ENCODE measurements around the gene GYG2. TPM values are rescaled to one million over a fixed set of nuclear protein-coding genes. Genes with fewer than 3 reads are reported as not detected.

GYG2 gene
- total RNA-seq, 1 donor from 2014 or later: 44.4 TPM

GRCh38 chrX:2782171-2782570 is 46.6 kb upstream of the GYG2 start:
- no peak overlapping the region for H3K27ac ChIP-seq
- no peaks in the 10 kb centered on the region for H3K79me2 ChIP-seq (ENCODE audit: low read depth)
- peaks cover 22% of the 10 kb centered on the region for H3F3A ChIP-seq (ENCODE audit: low read depth)
- H3K9me3 Mint-ChIP-seq: no peaks in the 10 kb centered on the region
- no peak overlapping the region for H3K4me3 Mint-ChIP-seq
- H3K36me3 Mint-ChIP-seq: no peaks in the 10 kb centered on the region
- no peak overlapping the region for H3K4me2 ChIP-seq
- H3K4me3 ChIP-seq: no peak overlapping the region
- H3K27me3 Mint-ChIP-seq (ENCODE audit: insufficient read depth, low read depth): peaks cover 10% of the 10 kb centered on the region
- no peak overlapping the region for H3K27ac Mint-ChIP-seq
- no peaks in the 10 kb centered on the region for H3K27me3 ChIP-seq
- DNase-seq (ENCODE audit: low spot score): no peak
- no peaks in the 10 kb centered on the region for H3K9me3 ChIP-seq (ENCODE audit: low read depth)
- H3K36me3 ChIP-seq: no peaks in the 10 kb centered on the region
- peaks cover 30% of the 10 kb centered on the region for H3K4me1 Mint-ChIP-seq
- no peak overlapping the region for H3K9ac ChIP-seq
- peak overlapping the region; percentile 77 for H2AFZ ChIP-seq (replicated peaks)
- H4K20me1 ChIP-seq (ENCODE audit: low read depth): no peaks in the 10 kb centered on the region
- H3K4me1 ChIP-seq: peaks cover 26% of the 10 kb centered on the region
- no peak for TF ChIP-seq EZH2 (IDR thresholded peaks at IDR 0.05)

DNA sequence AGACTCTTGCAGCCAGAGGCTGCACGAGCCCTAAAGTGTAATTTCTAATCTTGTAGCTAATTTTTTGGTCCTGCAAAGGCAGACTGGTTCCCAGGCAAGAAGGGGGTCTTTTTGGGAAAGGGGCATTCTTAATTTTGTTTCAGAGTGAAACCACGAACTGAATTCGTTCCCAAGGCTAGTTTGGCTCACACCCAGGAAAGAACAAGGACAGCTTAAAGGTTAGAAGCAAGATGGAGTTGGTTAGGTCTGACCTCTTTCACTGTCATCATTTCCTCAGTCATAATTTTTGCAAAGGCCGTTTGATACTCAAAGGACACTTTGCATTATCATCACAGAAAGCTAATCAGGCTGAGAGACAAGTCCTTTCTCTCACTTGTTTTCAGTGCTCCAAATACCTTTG is 46.0 kb upstream of the GYG2 start:
- H3K4me3 ChIP-seq: no peak overlapping the region
- no peaks in the 10 kb centered on the region for H4K20me1 ChIP-seq (ENCODE audit: low read depth)
- H3K27ac ChIP-seq: no peak overlapping the region
- no peaks in the 10 kb centered on the region for H3K9me3 ChIP-seq (ENCODE audit: low read depth)
- peaks cover 22% of the 10 kb centered on the region for H3F3A ChIP-seq (ENCODE audit: low read depth)
- no peak overlapping the region for H3K4me2 ChIP-seq
- no peak overlapping the region for H3K4me3 Mint-ChIP-seq
- no peaks in the 10 kb centered on the region for H3K79me2 ChIP-seq (ENCODE audit: low read depth)
- H3K27ac Mint-ChIP-seq: no peak overlapping the region
- peaks cover 30% of the 10 kb centered on the region for H3K4me1 Mint-ChIP-seq
- peaks cover 26% of the 10 kb centered on the region for H3K4me1 ChIP-seq
- DNase-seq (ENCODE audit: low spot score): no peak
- no peaks in the 10 kb centered on the region for H3K36me3 Mint-ChIP-seq
- peak overlapping the region; percentile 77 for H2AFZ ChIP-seq (replicated peaks)
- H3K9ac ChIP-seq: no peak overlapping the region
- TF ChIP-seq EZH2 (IDR thresholded peaks at IDR 0.05): no peak
- TF ChIP-seq CTCF (IDR thresholded peaks at IDR 0.05): no peak
- no peak for TF ChIP-seq EZH2phosphoT487 (IDR thresholded peaks at IDR 0.05)
- H3K27me3 Mint-ChIP-seq (ENCODE audit: insufficient read depth, low read depth): peaks cover 10% of the 10 kb centered on the region
- no peaks in the 10 kb centered on the region for H3K27me3 ChIP-seq
- no peaks in the 10 kb centered on the region for H3K9me3 Mint-ChIP-seq
- H3K36me3 ChIP-seq: no peaks in the 10 kb centered on the region

GRCh38 chrX:2784026-2784425 is 44.7 kb upstream of the GYG2 start:
- no peaks in the 10 kb centered on the region for H3K27me3 ChIP-seq
- H3K36me3 Mint-ChIP-seq: no peaks in the 10 kb centered on the region
- no peaks in the 10 kb centered on the region for H3K79me2 ChIP-seq (ENCODE audit: low read depth)
- peaks cover 22% of the 10 kb centered on the region for H3F3A ChIP-seq (ENCODE audit: low read depth)
- DNase-seq (ENCODE audit: low spot score): no peak
- H3K4me3 Mint-ChIP-seq: no peak overlapping the region
- H3K27ac Mint-ChIP-seq: no peak overlapping the region
- H3K4me1 ChIP-seq: peaks cover 26% of the 10 kb centered on the region
- no peak overlapping the region for H3K4me3 ChIP-seq
- H4K20me1 ChIP-seq (ENCODE audit: low read depth): no peaks in the 10 kb centered on the region
- no peak overlapping the region for H3K4me2 ChIP-seq
- H3K4me1 Mint-ChIP-seq: peaks cover 30% of the 10 kb centered on the region
- H3K27me3 Mint-ChIP-seq (ENCODE audit: insufficient read depth, low read depth): peaks cover 8% of the 10 kb centered on the region
- H3K9me3 Mint-ChIP-seq: no peaks in the 10 kb centered on the region
- H3K27ac ChIP-seq: no peak overlapping the region
- no peak overlapping the region for H3K9ac ChIP-seq
- H2AFZ ChIP-seq (replicated peaks): no peak overlapping the region
- no peak for TF ChIP-seq EZH2phosphoT487 (IDR thresholded peaks at IDR 0.05)
- TF ChIP-seq EZH2 (IDR thresholded peaks at IDR 0.05): no peak
- no peak for TF ChIP-seq CTCF (IDR thresholded peaks at IDR 0.05)
- no peaks in the 10 kb centered on the region for H3K36me3 ChIP-seq
- H3K9me3 ChIP-seq (ENCODE audit: low read depth): no peaks in the 10 kb centered on the region

GRCh38 chrX:2785538-2785937 is 43.2 kb upstream of the GYG2 start:
- Mint-ChIP-seq H3K36me3 (no peaks in the 10 kb centered on the region), H3K4me3 (no peak overlapping the region), H3K4me1 (peaks cover 26% of the 10 kb centered on the region), H3K27ac (peak overlapping the region; percentile 33), H3K9me3 (no peaks in the 10 kb centered on the region), H3K27me3 (ENCODE audit: insufficient read depth, low read depth) (peaks cover 8% of the 10 kb centered on the region)
- no peak overlapping the region for H3K9ac ChIP-seq
- no peaks in the 10 kb centered on the region for H3K27me3 ChIP-seq
- H3K36me3 ChIP-seq: no peaks in the 10 kb centered on the region
- H3K4me1 ChIP-seq: peaks cover 23% of the 10 kb centered on the region
- no peak overlapping the region for H3K4me2 ChIP-seq
- no peak for DNase-seq (ENCODE audit: low spot score)
- H2AFZ ChIP-seq (replicated peaks): no peak overlapping the region
- H3K27ac ChIP-seq: no peak overlapping the region
- no peaks in the 10 kb centered on the region for H4K20me1 ChIP-seq (ENCODE audit: low read depth)
- H3F3A ChIP-seq (ENCODE audit: low read depth): peaks cover 11% of the 10 kb centered on the region
- no peaks in the 10 kb centered on the region for H3K9me3 ChIP-seq (ENCODE audit: low read depth)
- no peak overlapping the region for H3K4me3 ChIP-seq
- H3K79me2 ChIP-seq (ENCODE audit: low read depth): no peaks in the 10 kb centered on the region
- TF ChIP-seq CTCF (IDR thresholded peaks at IDR 0.05) (no peak), EZH2 (IDR thresholded peaks at IDR 0.05) (no peak), EZH2phosphoT487 (IDR thresholded peaks at IDR 0.05) (no peak)

Data from neural progenitor cell (in vitro differentiated cells).